Measurements from ENCODE around the gene LAMA4.

LAMA4 gene

DNA sequence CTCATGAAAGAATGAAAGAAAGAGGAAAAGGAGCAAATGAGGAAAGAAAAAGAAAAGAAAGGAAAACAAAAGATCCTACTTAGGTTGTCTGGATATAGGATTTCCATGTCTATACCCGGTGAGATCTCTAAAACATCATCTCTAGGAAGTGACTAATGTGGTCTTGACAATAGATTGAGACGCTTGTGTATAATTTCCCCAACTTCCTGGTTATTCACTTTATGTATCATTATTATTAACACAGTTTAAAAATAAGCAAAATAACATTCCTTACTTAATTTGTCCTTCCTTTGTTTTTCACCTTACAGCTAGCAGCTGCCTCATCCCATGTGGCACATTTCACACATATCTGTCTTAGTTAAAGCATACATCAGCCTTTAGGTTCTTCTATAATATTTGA, 27.0 kb downstream of the LAMA4 start:
- no peaks in the 10 kb centered on the region for H3K36me3 ChIP-seq (ENCODE audit: insufficient read depth)
- no peak overlapping the region for H3K4me3 ChIP-seq (IDR thresholded peaks at IDR 0.05; ENCODE audit: insufficient read depth, low read depth, low read length)
- H3K27me3 ChIP-seq (ENCODE audit: insufficient read depth, low read depth) = no peaks in the 10 kb centered on the region
- no peak overlapping the region for H3K9ac ChIP-seq
- H3K4me2 ChIP-seq = no peak overlapping the region
- no peaks in the 10 kb centered on the region for H3K4me1 ChIP-seq (ENCODE audit: low read depth, poor library complexity, severe bottlenecking)
- no peaks in the 10 kb centered on the region for H4K20me1 ChIP-seq (ENCODE audit: insufficient read depth)
- TF ChIP-seq, protein P1, sequence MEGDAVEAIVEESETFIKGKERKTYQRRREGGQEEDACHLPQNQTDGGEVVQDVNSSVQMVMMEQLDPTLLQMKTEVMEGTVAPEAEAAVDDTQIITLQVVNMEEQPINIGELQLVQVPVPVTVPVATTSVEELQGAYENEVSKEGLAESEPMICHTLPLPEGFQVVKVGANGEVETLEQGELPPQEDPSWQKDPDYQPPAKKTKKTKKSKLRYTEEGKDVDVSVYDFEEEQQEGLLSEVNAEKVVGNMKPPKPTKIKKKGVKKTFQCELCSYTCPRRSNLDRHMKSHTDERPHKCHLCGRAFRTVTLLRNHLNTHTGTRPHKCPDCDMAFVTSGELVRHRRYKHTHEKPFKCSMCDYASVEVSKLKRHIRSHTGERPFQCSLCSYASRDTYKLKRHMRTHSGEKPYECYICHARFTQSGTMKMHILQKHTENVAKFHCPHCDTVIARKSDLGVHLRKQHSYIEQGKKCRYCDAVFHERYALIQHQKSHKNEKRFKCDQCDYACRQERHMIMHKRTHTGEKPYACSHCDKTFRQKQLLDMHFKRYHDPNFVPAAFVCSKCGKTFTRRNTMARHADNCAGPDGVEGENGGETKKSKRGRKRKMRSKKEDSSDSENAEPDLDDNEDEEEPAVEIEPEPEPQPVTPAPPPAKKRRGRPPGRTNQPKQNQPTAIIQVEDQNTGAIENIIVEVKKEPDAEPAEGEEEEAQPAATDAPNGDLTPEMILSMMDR (conservative IDR thresholded peaks at IDR 0.05; ENCODE audit: low read depth, low read length) = no peak
- H2AFZ ChIP-seq (ENCODE audit: low read depth) = no peak overlapping the region
- no peaks in the 10 kb centered on the region for H3K79me2 ChIP-seq (ENCODE audit: insufficient read depth, low read depth)
- no peak overlapping the region for H3K27ac ChIP-seq

- H2AFZ ChIP-seq (ENCODE audit: low read depth) = no peak overlapping the region
- H3K4me3 ChIP-seq (IDR thresholded peaks at IDR 0.05; ENCODE audit: insufficient read depth, low read depth, low read length) = no peak overlapping the region
- H3K27ac ChIP-seq = no peak overlapping the region
- H3K9ac ChIP-seq = no peak overlapping the region
- H3K36me3 ChIP-seq (ENCODE audit: insufficient read depth) = no peaks in the 10 kb centered on the region
- TF ChIP-seq, protein P1 (conservative IDR thresholded peaks at IDR 0.05; ENCODE audit: low read depth, low read length) = no peak
- H3K4me2 ChIP-seq = no peak overlapping the region
- H4K20me1 ChIP-seq (ENCODE audit: insufficient read depth) = no peaks in the 10 kb centered on the region
- H3K4me1 ChIP-seq (ENCODE audit: low read depth, poor library complexity, severe bottlenecking) = no peaks in the 10 kb centered on the region
- H3K79me2 ChIP-seq (ENCODE audit: insufficient read depth, low read depth) = no peaks in the 10 kb centered on the region
- no peaks in the 10 kb centered on the region for H3K27me3 ChIP-seq (ENCODE audit: insufficient read depth, low read depth)
Measured at GRCh38 chr6:112225691-112226090, 28.7 kb downstream of the LAMA4 start.

- Histone ChIP-seq H3K4me3 (IDR thresholded peaks at IDR 0.05; ENCODE audit: insufficient read depth, low read depth, low read length) (no peak overlapping the region), H3K27ac (no peak overlapping the region), H4K20me1 (ENCODE audit: insufficient read depth) (no peaks in the 10 kb centered on the region), H3K36me3 (ENCODE audit: insufficient read depth) (no peaks in the 10 kb centered on the region), H3K27me3 (ENCODE audit: insufficient read depth, low read depth) (no peaks in the 10 kb centered on the region), H3K79me2 (ENCODE audit: insufficient read depth, low read depth) (no peaks in the 10 kb centered on the region), H2AFZ (ENCODE audit: low read depth) (no peak overlapping the region), H3K4me2 (no peak overlapping the region), H3K9ac (no peak overlapping the region), H3K4me1 (ENCODE audit: low read depth, poor library complexity, severe bottlenecking) (no peaks in the 10 kb centered on the region)
- TF ChIP-seq, protein P1 (conservative IDR thresholded peaks at IDR 0.05; ENCODE audit: low read depth, low read length) = no peak
Measured at GRCh38 chr6:112224088-112224487, 30.3 kb downstream of the LAMA4 start.

GRCh38 chr6:112223070-112223861, 31.1 kb downstream of the LAMA4 start:
- Histone ChIP-seq H4K20me1 (ENCODE audit: insufficient read depth) (no peaks in the 10 kb centered on the region), H2AFZ (ENCODE audit: low read depth) (no peak overlapping the region), H3K4me3 (IDR thresholded peaks at IDR 0.05; ENCODE audit: insufficient read depth, low read depth, low read length) (no peak overlapping the region), H3K4me2 (no peak overlapping the region), H3K36me3 (ENCODE audit: insufficient read depth) (no peaks in the 10 kb centered on the region), H3K79me2 (ENCODE audit: insufficient read depth, low read depth) (no peaks in the 10 kb centered on the region), H3K27ac (no peak overlapping the region), H3K27me3 (ENCODE audit: insufficient read depth, low read depth) (no peaks in the 10 kb centered on the region), H3K4me1 (ENCODE audit: low read depth, poor library complexity, severe bottlenecking) (no peaks in the 10 kb centered on the region), H3K9ac (no peak overlapping the region)
- TF ChIP-seq, protein P1 (conservative IDR thresholded peaks at IDR 0.05; ENCODE audit: low read depth, low read length) = no peak

Data from KMS-11 (cell line).